ENCODE measurements around the gene DLG2. TPM values are rescaled to one million over a fixed set of nuclear protein-coding genes. Genes with fewer than 3 reads are reported as not detected.

DLG2 gene
- total and polyA plus RNA-seq, 2 of the 4 experiments (the other 2 are of a cell fraction): 0.31 to 0.36 TPM

DNA sequence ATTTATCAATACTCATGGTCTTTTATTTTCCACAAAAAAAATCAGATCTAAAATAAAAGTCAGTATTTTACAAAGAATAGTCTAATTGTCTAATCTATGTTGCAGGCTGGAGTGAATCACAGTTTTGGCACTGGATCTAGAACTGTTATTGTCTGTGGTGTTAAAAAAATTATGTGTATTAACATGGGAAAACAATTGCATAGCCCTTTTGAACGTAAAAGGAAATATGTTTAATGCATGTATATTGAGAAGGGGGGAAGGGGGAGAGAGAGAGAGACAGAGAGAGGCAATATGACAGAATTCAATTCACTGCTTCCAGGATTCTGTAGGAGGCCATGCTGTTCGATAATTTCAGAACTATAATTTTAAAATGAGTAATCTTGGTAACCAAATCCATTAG is 2016.1 kb downstream of the DLG2 start:
- intact Hi-C loops (cut with micrococcal nuclease): no loop called here

More for the DNA sequence above, 2016.1 kb downstream of the DLG2 start:
- no peak overlapping the region for H4K8ac ChIP-seq (ENCODE audit: low read depth in 2 of 2, low read length in 2 of 2)
- H3K56ac ChIP-seq (ENCODE audit: extremely low read depth, insufficient read depth, low read length): no peak overlapping the region
- dilution Hi-C loops (cut with HindIII; ENCODE audit: low sequenced_read_pairs, unreplicated experiment) (no loop called here), in situ Hi-C loops (cut with MboI; ENCODE audit: low sequenced_read_pairs) (no loop called here)
- CTCF ChIA-PET: no interaction called here
- H4K91ac ChIP-seq (ENCODE audit: insufficient read depth, low read depth, low read length): no peak overlapping the region
- DNase-seq (no peak), ATAC-seq (ENCODE audit: low read depth) (no peak)
- no peak overlapping the region for H3K9ac ChIP-seq (ENCODE audit: low read depth, low read length)
- TF ChIP-seq RFX5 (IDR thresholded peaks at IDR 0.05; ENCODE audit: low read depth, low read length): no peak
- TF ChIP-seq, protein P1, sequence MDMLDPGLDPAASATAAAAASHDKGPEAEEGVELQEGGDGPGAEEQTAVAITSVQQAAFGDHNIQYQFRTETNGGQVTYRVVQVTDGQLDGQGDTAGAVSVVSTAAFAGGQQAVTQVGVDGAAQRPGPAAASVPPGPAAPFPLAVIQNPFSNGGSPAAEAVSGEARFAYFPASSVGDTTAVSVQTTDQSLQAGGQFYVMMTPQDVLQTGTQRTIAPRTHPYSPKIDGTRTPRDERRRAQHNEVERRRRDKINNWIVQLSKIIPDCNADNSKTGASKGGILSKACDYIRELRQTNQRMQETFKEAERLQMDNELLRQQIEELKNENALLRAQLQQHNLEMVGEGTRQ (IDR thresholded peaks at IDR 0.05; ENCODE audit: low read depth, low read length): no peak
- TF ChIP-seq CHD1 (IDR thresholded peaks at IDR 0.05; ENCODE audit: low read depth, low read length): no peak
- no peak for TF ChIP-seq MAZ (IDR thresholded peaks at IDR 0.05; ENCODE audit: borderline replicate concordance, low read depth, low read length)
- TF ChIP-seq, protein P2, sequence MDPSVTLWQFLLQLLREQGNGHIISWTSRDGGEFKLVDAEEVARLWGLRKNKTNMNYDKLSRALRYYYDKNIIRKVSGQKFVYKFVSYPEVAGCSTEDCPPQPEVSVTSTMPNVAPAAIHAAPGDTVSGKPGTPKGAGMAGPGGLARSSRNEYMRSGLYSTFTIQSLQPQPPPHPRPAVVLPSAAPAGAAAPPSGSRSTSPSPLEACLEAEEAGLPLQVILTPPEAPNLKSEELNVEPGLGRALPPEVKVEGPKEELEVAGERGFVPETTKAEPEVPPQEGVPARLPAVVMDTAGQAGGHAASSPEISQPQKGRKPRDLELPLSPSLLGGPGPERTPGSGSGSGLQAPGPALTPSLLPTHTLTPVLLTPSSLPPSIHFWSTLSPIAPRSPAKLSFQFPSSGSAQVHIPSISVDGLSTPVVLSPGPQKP (IDR thresholded peaks at IDR 0.05; ENCODE audit: borderline replicate concordance, low read depth, low read length): no peak
- TF ChIP-seq SMC3 (IDR thresholded peaks at IDR 0.05; ENCODE audit: low read depth, low read length): no peak
- TF ChIP-seq BHLHE40 (IDR thresholded peaks at IDR 0.05; ENCODE audit: low read depth, low read length): no peak
- no peak for TF ChIP-seq NFE2L2 (IDR thresholded peaks at IDR 0.05; ENCODE audit: low read depth, low read length)
- no peak for TF ChIP-seq RAD21 (IDR thresholded peaks at IDR 0.05; ENCODE audit: low read length)
- TF ChIP-seq MXI1 (IDR thresholded peaks at IDR 0.05; ENCODE audit: borderline replicate concordance, low read depth, low read length): no peak
- TF ChIP-seq FOS (IDR thresholded peaks at IDR 0.05; ENCODE audit: low read depth, low read length): no peak
- TF ChIP-seq POLR2A (IDR thresholded peaks at IDR 0.05; ENCODE audit: low read depth, low read length): no peak
- no peak for TF ChIP-seq RCOR1 (IDR thresholded peaks at IDR 0.05; ENCODE audit: insufficient replicate concordance, low read length)
- TF ChIP-seq, protein P3, sequence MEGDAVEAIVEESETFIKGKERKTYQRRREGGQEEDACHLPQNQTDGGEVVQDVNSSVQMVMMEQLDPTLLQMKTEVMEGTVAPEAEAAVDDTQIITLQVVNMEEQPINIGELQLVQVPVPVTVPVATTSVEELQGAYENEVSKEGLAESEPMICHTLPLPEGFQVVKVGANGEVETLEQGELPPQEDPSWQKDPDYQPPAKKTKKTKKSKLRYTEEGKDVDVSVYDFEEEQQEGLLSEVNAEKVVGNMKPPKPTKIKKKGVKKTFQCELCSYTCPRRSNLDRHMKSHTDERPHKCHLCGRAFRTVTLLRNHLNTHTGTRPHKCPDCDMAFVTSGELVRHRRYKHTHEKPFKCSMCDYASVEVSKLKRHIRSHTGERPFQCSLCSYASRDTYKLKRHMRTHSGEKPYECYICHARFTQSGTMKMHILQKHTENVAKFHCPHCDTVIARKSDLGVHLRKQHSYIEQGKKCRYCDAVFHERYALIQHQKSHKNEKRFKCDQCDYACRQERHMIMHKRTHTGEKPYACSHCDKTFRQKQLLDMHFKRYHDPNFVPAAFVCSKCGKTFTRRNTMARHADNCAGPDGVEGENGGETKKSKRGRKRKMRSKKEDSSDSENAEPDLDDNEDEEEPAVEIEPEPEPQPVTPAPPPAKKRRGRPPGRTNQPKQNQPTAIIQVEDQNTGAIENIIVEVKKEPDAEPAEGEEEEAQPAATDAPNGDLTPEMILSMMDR (conservative IDR thresholded peaks at IDR 0.05; ENCODE audit: low read depth, low read length): no peak
- H3K4me2 ChIP-seq (ENCODE audit: low read depth, low read length): no peak overlapping the region
- POLR2A ChIA-PET (ENCODE audit: unreplicated experiment): interaction anchor here (0.6 kb wide), 1 partner anchor 13 kb away, joined by 3 read pairs; no protein-coding TSS in a partner anchor
- H3K14ac ChIP-seq (replicated peaks; ENCODE audit: low read depth, low read length): no peak overlapping the region
- no peak overlapping the region for H3K4me3 ChIP-seq (ENCODE audit: insufficient read depth, low read depth, low read length)
- H3K27ac ChIP-seq (ENCODE audit: insufficient read depth, low read length): no peak overlapping the region
- no peaks in the 10 kb centered on the region for H3K4me1 ChIP-seq (ENCODE audit: control insufficient read depth, insufficient read depth, low read length)
- no peaks in the 10 kb centered on the region for H3K79me1 ChIP-seq (ENCODE audit: low read depth in 1 of 2, low read length in 2 of 2)
- no peak overlapping the region for H2BK120ac ChIP-seq (ENCODE audit: low read depth, low read length)
- no peak overlapping the region for H3K18ac ChIP-seq (ENCODE audit: low read depth, low read length)
- no peaks in the 10 kb centered on the region for H3K9me1 ChIP-seq (ENCODE audit: insufficient read depth, low read length)
- H4K20me1 ChIP-seq (ENCODE audit: insufficient read depth, low read length): no peaks in the 10 kb centered on the region
- H3K27me3 ChIP-seq (ENCODE audit: control insufficient read depth, insufficient read depth, low read length): no peaks in the 10 kb centered on the region
- no peak overlapping the region for H2BK20ac ChIP-seq (ENCODE audit: low read depth, low read length)
- no TSS peak for BruUV-seq (replicated peaks)
- no peak overlapping the region for H3K23ac ChIP-seq (ENCODE audit: low read depth, low read length)
- H4K5ac ChIP-seq (ENCODE audit: low read depth, low read length): no peak overlapping the region
- H3K36me3 ChIP-seq (ENCODE audit: control insufficient read depth, insufficient read depth, low read length): no peaks in the 10 kb centered on the region
- no peak overlapping the region for H2AFZ ChIP-seq (replicated peaks; ENCODE audit: low read length, poor library complexity)
- H2AK9ac ChIP-seq (replicated peaks; ENCODE audit: low read depth, low read length, poor library complexity): no peak overlapping the region
- WGBS, 2 experiments (ENCODE audit: extremely low coverage in 2 of 2, insufficient read length in 1 of 2): 20% methylated on average over 1 of the region's 2 CpGs; no CpG with 5 or more reads in 1 of the 2 experiments
- no peak overlapping the region for H2BK15ac ChIP-seq (ENCODE audit: low read depth, low read length)
- no peak overlapping the region for H3K4ac ChIP-seq (ENCODE audit: low read depth, low read length)
- H3K9me3 ChIP-seq (ENCODE audit: control insufficient read depth, insufficient read depth, low read length): no peaks in the 10 kb centered on the region
- H2BK5ac ChIP-seq (ENCODE audit: low read depth, low read length, poor library complexity, severe bottlenecking): no peak overlapping the region
- H2AK5ac ChIP-seq (ENCODE audit: low read depth, low read length): no peak overlapping the region

Data from IMR-90 (cell line).